ENCODE data around the gene SUMF1. TPM values are rescaled to one million over a fixed set of nuclear protein-coding genes. Genes with fewer than 3 reads are reported as not detected.

SUMF1 gene
- polyA plus RNA-seq, 4 donors: 36.3 to 50.9 (median 45.7) TPM

- DNase-seq (ENCODE audit: low read depth in 4 of 4, low spot score in 3 of 4): no peak
Observed at GRCh38 chr3:4313606-4314293, 153.3 kb downstream of the SUMF1 start.

- no peak for DNase-seq (ENCODE audit: low read depth in 4 of 4, low spot score in 3 of 4)
Observed at GRCh38 chr3:4311496-4311895, 155.6 kb downstream of the SUMF1 start.

Other genes starting within 250 kb of the SUMF1 start
- 10 to 100 TPM; 21.1 to 32.7 (median 32.1) TPM for gene SETMAR, start 163.9 kb downstream of the SUMF1 start, polyA plus RNA-seq (ENCODE audit: insufficient read length in 4 of 4)
- gene ITPR1, start 26.1 kb upstream of the SUMF1 start, polyA plus RNA-seq (ENCODE audit: insufficient read length in 4 of 4): 10 to 100 TPM; 39.5 to 60.0 (median 57.1) TPM

Data from left renal pelvis (tissue), 4 donors.